H1 (cell line): ENCODE results near the gene CSDE1. TPM values are rescaled to one million over a fixed set of nuclear protein-coding genes. Genes with fewer than 3 reads are reported as not detected.

Experiments
- CTCF ChIA-PET: fragments of 300-600 bp; sonication (Branson Sonifier 250); formaldehyde crosslinking; loops from one replicate; lab custom pipeline; 2021; ENCODE audit not compliant: partially characterized antibody; lab: Charles Lee
- POLR2A ChIA-PET: fragments of 300-600 bp; sonication (Branson Sonifier 250); formaldehyde crosslinking; loops from one replicate; lab custom pipeline; 2021; ENCODE audit warnings: inconsistent platforms; ENCODE audit not compliant: partially characterized antibody; lab: Charles Lee
- DNase-seq, 2 experiments: peaks; one replicate each; pipeline versions ENCODE4 v3.0.0 to v3.0.0-alpha.2; 2010 to 2022; ENCODE audit warnings: low spot score in 2 of 2, low read depth in 1 of 2, mixed read lengths in 1 of 2
- FAIRE-seq: peaks from 2 replicates; lab custom pipeline; 2011; peaks lifted over from hg19 to GRCh38; lab: Jason Lieb, UNC
- H2AFZ ChIP-seq: 2 replicates; pipeline ENCODE4 v1.8.1; 2012; ENCODE audit warnings: low read length, inconsistent platforms
- H2AK5ac ChIP-seq: 2 replicates; pipeline ENCODE4 v1.6.1; 2013; ENCODE audit warnings: low read depth, low read length
- H2BK120ac ChIP-seq: replicated peaks from 2 replicates; pipeline ENCODE3; 2013; ENCODE audit warnings: low read depth, low read length, inconsistent platforms
- H2BK12ac ChIP-seq: 2 replicates; pipeline ENCODE4 v1.6.1; 2013; ENCODE audit warnings: low read depth, low read length
- H2BK15ac ChIP-seq: 2 replicates; pipeline ENCODE4 v1.6.1; 2013; ENCODE audit warnings: low read length
- H2BK20ac ChIP-seq: 2 replicates; pipeline ENCODE4 v1.6.1; 2013; ENCODE audit warnings: low read length
- H2BK5ac ChIP-seq: 2 replicates; pipeline ENCODE4 v1.6.1; 2013; ENCODE audit warnings: low read depth, low read length
- H3K14ac ChIP-seq: 2 replicates; pipeline ENCODE4 v1.6.1; 2013; ENCODE audit warnings: inconsistent platforms; ENCODE audit not compliant: insufficient read length
- H3K18ac ChIP-seq: 2 replicates; pipeline ENCODE4 v1.6.1; 2013; ENCODE audit warnings: low read length; ENCODE audit errors: extremely low read depth
- H3K23ac ChIP-seq: 2 replicates; pipeline ENCODE4 v1.6.1; 2013; ENCODE audit warnings: inconsistent platforms; ENCODE audit not compliant: insufficient read length
- H3K23me2 ChIP-seq: 2 replicates; pipeline ENCODE4 v1.6.1; 2013; ENCODE audit warnings: low read depth, low read length
- H3K27ac ChIP-seq: 2 replicates; pipeline ENCODE4 v1.6.1; 2011; ENCODE audit warnings: low read depth, low read length, inconsistent platforms
- H3K27me3 ChIP-seq, 4 experiments: replicated peaks in 1 of 4; 1 replicate in 1 of 4; 2 replicates in 3 of 4; pipeline versions ENCODE4 v1.6.1 to v1.8.1; 2011 to 2013; ENCODE audit warnings: low read length in 3 of 4, mild to moderate bottlenecking in 3 of 4, inconsistent platforms in 2 of 4, mixed read lengths in 2 of 4, moderate library complexity in 1 of 4; ENCODE audit not compliant: control insufficient read depth in 3 of 4, insufficient read depth in 3 of 4; ENCODE audit errors: extremely low read depth in 1 of 4
- H3K36me3 ChIP-seq, 4 experiments: 2 replicates each; pipeline versions ENCODE4 v1.6.1 to v1.8.1; 2011 to 2013; ENCODE audit warnings: mild to moderate bottlenecking in 4 of 4, low read length in 3 of 4, moderate library complexity in 2 of 4, control low read depth in 1 of 4, inconsistent platforms in 1 of 4; ENCODE audit not compliant: insufficient read depth in 4 of 4, control insufficient read depth in 2 of 4
- H3K4ac ChIP-seq: replicated peaks from 2 replicates; pipeline ENCODE3; 2013; ENCODE audit warnings: low read length, low read depth, mixed read lengths, inconsistent platforms; ENCODE audit not compliant: insufficient read length
- H3K4me1 ChIP-seq, 4 experiments: replicated peaks in 1 of 4; 1 replicate in 1 of 4; 2 replicates in 3 of 4; pipeline versions ENCODE4 v1.6.1 to v1.8.1; 2011 to 2013; ENCODE audit warnings: low read length in 3 of 4, inconsistent platforms in 2 of 4, mixed read lengths in 1 of 4; ENCODE audit not compliant: insufficient read depth in 4 of 4, control insufficient read depth in 3 of 4
- H3K4me2 ChIP-seq, 2 experiments: 2 replicates each; pipeline versions ENCODE4 v1.6.1 to v1.8.1; 2011 to 2013; ENCODE audit warnings: low read depth in 2 of 2, low read length in 2 of 2, control low read depth in 1 of 2, inconsistent platforms in 1 of 2, mild to moderate bottlenecking in 1 of 2; ENCODE audit not compliant: insufficient read depth in 1 of 2
- H3K4me3 ChIP-seq, 4 experiments: fragments of 200-600, 300-600 bp in 1 of 4; sonication (generic), shearing (Covaris generic), sonication (Bioruptor Twin) in 1 of 4; 2 replicates each; pipeline versions ENCODE4 v1.5.1 to v1.8.1; 2011 to 2016; ENCODE audit warnings: low read length in 4 of 4, low read depth in 3 of 4, control low read depth in 2 of 4, inconsistent platforms in 2 of 4, mild to moderate bottlenecking in 2 of 4, mixed read lengths in 1 of 4, moderate library complexity in 1 of 4; ENCODE audit not compliant: insufficient read depth in 2 of 4; ENCODE audit errors: extremely low read depth in 1 of 4
- H3K56ac ChIP-seq: replicated peaks from 2 replicates; pipeline ENCODE3; 2013; ENCODE audit warnings: low read depth, mild to moderate bottlenecking, mixed read lengths, low read length, inconsistent platforms; ENCODE audit not compliant: insufficient read length
- H3K79me1 ChIP-seq: 2 replicates; pipeline ENCODE4 v1.6.1; 2013; ENCODE audit warnings: low read depth, low read length, control low read depth
- H3K79me2 ChIP-seq, 2 experiments: 2 replicates each; pipeline versions ENCODE4 v1.6.1 to v1.8.1; 2012 to 2013; ENCODE audit warnings: low read length in 2 of 2, mild to moderate bottlenecking in 2 of 2, inconsistent platforms in 1 of 2; ENCODE audit not compliant: insufficient read depth in 2 of 2, control insufficient read depth in 1 of 2
- H3K9ac ChIP-seq, 4 experiments: replicated peaks in 1 of 4; 1 replicate in 1 of 4; 2 replicates in 3 of 4; pipeline versions ENCODE4 v1.6.1 to v1.8.1; 2011 to 2013; ENCODE audit warnings: low read depth in 3 of 4, low read length in 3 of 4, control low read depth in 2 of 4, mild to moderate bottlenecking in 2 of 4, moderate library complexity in 2 of 4, inconsistent platforms in 1 of 4; ENCODE audit errors: extremely low read depth in 1 of 4
- H3K9me3 ChIP-seq, 2 experiments: 2 replicates each; pipeline versions ENCODE4 v1.6.1 to v1.8.1; 2012 to 2013; ENCODE audit warnings: mild to moderate bottlenecking in 2 of 2, moderate library complexity in 2 of 2, control low read depth in 1 of 2, inconsistent platforms in 1 of 2, low read depth in 1 of 2, low read length in 1 of 2, mixed read lengths in 1 of 2; ENCODE audit not compliant: insufficient read depth in 2 of 2
- H4K20me1 ChIP-seq, 2 experiments: replicated peaks in 1 of 2; 2 replicates each; pipeline versions ENCODE3 to v1.8.1; 2011 to 2013; ENCODE audit warnings: inconsistent platforms in 2 of 2, low read length in 2 of 2, mild to moderate bottlenecking in 1 of 2; ENCODE audit not compliant: insufficient read depth in 2 of 2, control insufficient read depth in 1 of 2
- H4K5ac ChIP-seq: 2 replicates; pipeline ENCODE4 v1.6.1; 2013; ENCODE audit warnings: low read length, low read depth, mixed read lengths, inconsistent platforms; ENCODE audit not compliant: insufficient read length
- H4K8ac ChIP-seq: 2 replicates; pipeline ENCODE4 v1.8.0; 2013; ENCODE audit warnings: mild to moderate bottlenecking, moderate library complexity, low read length, inconsistent platforms; ENCODE audit not compliant: insufficient read depth; ENCODE audit errors: extremely low read depth
- H4K91ac ChIP-seq: replicated peaks from 2 replicates; pipeline ENCODE3; 2013; ENCODE audit warnings: low read length, mixed read lengths, inconsistent platforms; ENCODE audit not compliant: insufficient read length
- CHD1 ChIP-seq: IDR thresholded peaks from 2 replicates; pipeline ENCODE4 v1.6.1; 2012; ENCODE audit warnings: low read depth, low read length, improper control_type of control experiment
- HDAC6 ChIP-seq: IDR thresholded peaks from one replicate; pipeline ENCODE4 v1.7.1; 2012; ENCODE audit warnings: low read depth, mild to moderate bottlenecking, inconsistent platforms, low read length, moderate library complexity
- JUN ChIP-seq: IDR thresholded peaks from 2 replicates; pipeline ENCODE4 v1.6.1; 2011; ENCODE audit warnings: low read depth, mild to moderate bottlenecking, improper control_type of control experiment, low read length
- POLR2A ChIP-seq, 2 experiments: IDR thresholded peaks; 1 replicate in 1 of 2; 2 replicates in 1 of 2; pipeline ENCODE4 v1.6.1; 2011; ENCODE audit warnings: low read depth in 2 of 2, low read length in 2 of 2, mild to moderate bottlenecking in 2 of 2; ENCODE audit errors: control extremely low read depth in 1 of 2
- RAD21 ChIP-seq, 2 experiments: IDR thresholded peaks in 1 of 2; conservative IDR thresholded peaks in 1 of 2; 2 replicates each; pipeline ENCODE4 v1.6.1; 2011; ENCODE audit warnings: low read depth in 2 of 2, low read length in 2 of 2, improper control_type of control experiment in 1 of 2, inconsistent platforms in 1 of 2, mild to moderate bottlenecking in 1 of 2, moderate library complexity in 1 of 2
- RNF2 ChIP-seq: fragments of 200-900, 300-1000 bp; sonication (generic); IDR thresholded peaks from 2 replicates; pipeline ENCODE4 v1.7.1; 2016; ENCODE audit warnings: borderline replicate concordance, low read depth, mild to moderate bottlenecking, antibody characterized with exemption, low read length; ENCODE audit not compliant: poor library complexity, severe bottlenecking; ENCODE audit errors: missing control alignments
- RXRA ChIP-seq: IDR thresholded peaks from 2 replicates; pipeline ENCODE4 v1.6.1; 2011; ENCODE audit warnings: low read depth, mild to moderate bottlenecking, low read length, moderate library complexity; ENCODE audit not compliant: insufficient read depth
- SIN3A ChIP-seq, 2 experiments: IDR thresholded peaks in 1 of 2; conservative IDR thresholded peaks in 1 of 2; 2 replicates each; pipeline ENCODE4 v1.6.1; 2011 to 2012; ENCODE audit warnings: low read length in 2 of 2, improper control_type of control experiment in 1 of 2, low read depth in 1 of 2, mild to moderate bottlenecking in 1 of 2
- SP1 ChIP-seq: IDR thresholded peaks from 2 replicates; pipeline ENCODE4 v1.6.1; 2011; ENCODE audit warnings: low read depth, low read length
- SP2 ChIP-seq: IDR thresholded peaks from 2 replicates; pipeline ENCODE4 v1.6.1; 2012; ENCODE audit warnings: mild to moderate bottlenecking, low read length, inconsistent platforms
- SP4 ChIP-seq: IDR thresholded peaks from 2 replicates; pipeline ENCODE4 v1.6.1; 2012; ENCODE audit warnings: low read length, inconsistent platforms
- TAF1 ChIP-seq: IDR thresholded peaks from 2 replicates; pipeline ENCODE4 v1.6.1; 2011; ENCODE audit warnings: mild to moderate bottlenecking, low read depth, low read length
- WGBS, 2 experiments: shearing (Covaris generic) in 1 of 2; methylation state at CpG; one replicate each; pipeline versions ENCODE4 v1.1.6 to v1.1.7; 2013 to 2015; ENCODE audit warnings: low lambda C conversion rate in 2 of 2, mixed read lengths in 2 of 2, inconsistent platforms in 1 of 2, low coverage in 1 of 2, missing lambda C conversion rate in 1 of 2; ENCODE audit not compliant: insufficient replicate concordance in 2 of 2, insufficient coverage in 1 of 2, insufficient read length in 1 of 2; ENCODE audit errors: extremely low coverage in 1 of 2, missing lambda C conversion rate in 1 of 2; 5-methylcytosine and 5-hydroxymethylcytosine counted together
- polyA plus RNA-seq, 7 experiments: library from polyadenylated mRNA; depleted of rRNA in 3 of 7; stranded (reverse) in 5 of 7; unstranded in 2 of 7; fragments of >200 nt in 5 of 7; fragments of 200-250 nt in 2 of 7; gene quantifications; 1 replicate in 5 of 7; 2 replicates in 1 of 7; 4 replicates in 1 of 7; pipeline versions ENCODE4 v1.2.1 to v1.2.3, GENCODE V29; 2011 to 2013; ENCODE audit warnings: missing spikeins in 2 of 7, mixed read lengths in 2 of 7
- total RNA-seq: library from RNA; stranded (reverse); fragmentation: NEBNext Ultra II Directional; extraction: Animal tissue kit (Norgen Biotek cat#: 25700); gene quantifications from 2 replicates; pipeline ENCODE4 v1.2.1, GENCODE V29; 2021
- TF ChIP-seq, protein P1 (sequence below): IDR thresholded peaks from 2 replicates; pipeline ENCODE4 v1.6.1; 2012; ENCODE audit warnings: low read length, inconsistent platforms

Gene CSDE1
- total and polyA plus RNA-seq, 2 of the 8 experiments (the other 6 are each of a cell fraction or from before 2014, with no cell fraction given): 149 to 635 TPM

DNA sequence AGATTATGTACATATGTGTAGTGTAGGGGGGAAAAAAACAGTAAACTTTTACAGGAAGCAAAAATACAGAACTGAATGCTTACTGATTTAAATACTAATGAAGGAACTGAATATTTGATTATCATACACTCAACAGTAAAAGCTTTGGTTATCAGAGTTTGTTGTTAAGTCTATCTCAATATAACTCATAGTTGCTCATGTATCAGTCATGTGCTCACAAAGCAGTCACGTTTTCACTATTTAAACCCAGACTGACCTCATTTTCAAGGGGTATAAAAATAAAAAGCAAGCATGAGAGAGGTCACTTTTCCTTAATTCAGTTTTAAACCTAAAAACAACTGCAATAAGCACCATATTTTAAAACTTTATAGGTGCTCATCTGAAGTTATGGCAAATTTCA lies 34.3 kb downstream of the CSDE1 start:
- H3K14ac ChIP-seq: no peak overlapping the region
- ChIA-PET CTCF (no interaction called here), POLR2A (interaction anchor here (0.8 to 1.6 kb wide), 4 partner anchors 11 to 34 kb away, joined by 3 to 4 read pairs (median 3); partner anchors contain the start of gene CSDE1)
- peaks cover 43 to 98% (median 84%) of the 10 kb centered on the region in 4 experiments for H3K36me3 ChIP-seq
- no peaks in the 10 kb centered on the region for H3K79me1 ChIP-seq
- no peak overlapping the region for H3K9ac ChIP-seq
- H4K8ac ChIP-seq: no peak overlapping the region
- H2BK12ac ChIP-seq: no peak overlapping the region
- WGBS, 2 experiments: 50% methylated on average over 1 of the region's 1 CpG; no CpG with 5 or more reads in 1 of the 2 experiments
- peaks cover 0 to 1% of the 10 kb centered on the region in 2 experiments for H4K20me1 ChIP-seq
- no peaks in the 10 kb centered on the region for H3K27me3 ChIP-seq
- no peak overlapping the region for H2AFZ ChIP-seq
- no peaks in the 10 kb centered on the region; a peak in 1 of 4 replicates for H3K79me2 ChIP-seq
- H3K4me3 ChIP-seq: no peak overlapping the region
- H3K27ac ChIP-seq: no peak overlapping the region
- FAIRE-seq: no peak
- H3K4ac ChIP-seq: no peak overlapping the region
- H3K56ac ChIP-seq: no peak overlapping the region
- H4K5ac ChIP-seq: no peak overlapping the region
- H3K18ac ChIP-seq: no peak overlapping the region
- H2BK5ac ChIP-seq: no peak overlapping the region
- H2BK20ac ChIP-seq: no peak overlapping the region
- no peaks in the 10 kb centered on the region for H3K9me3 ChIP-seq
- H3K23me2 ChIP-seq: no peaks in the 10 kb centered on the region
- no peak overlapping the region for H2BK15ac ChIP-seq
- no peak for DNase-seq
- no peak overlapping the region for H2AK5ac ChIP-seq
- H4K91ac ChIP-seq: no peak overlapping the region
- no peak overlapping the region for H3K4me2 ChIP-seq
- H3K23ac ChIP-seq: no peak overlapping the region
- H2BK120ac ChIP-seq: no peak overlapping the region
- no peaks in the 10 kb centered on the region for H3K4me1 ChIP-seq
- TF ChIP-seq SIN3A (conservative IDR thresholded peaks at IDR 0.05 in 1 of 2, IDR thresholded peaks at IDR 0.05 in 1 of 2; ENCODE audit: low read depth in 1 of 2, low read length in 2 of 2) (no peak), SP2 (no peak), TAF1 (no peak), SP1 (no peak), HDAC6 (no peak), RNF2 (no peak), SP4 (no peak), RAD21 (IDR thresholded peaks at IDR 0.05 in 1 of 2, conservative IDR thresholded peaks at IDR 0.05 in 1 of 2; ENCODE audit: low read depth in 2 of 2, low read length in 2 of 2) (no peak), RXRA (no peak), JUN (no peak), CHD1 (no peak), POLR2A (IDR thresholded peaks at IDR 0.05; ENCODE audit: control extremely low read depth in 1 of 2, low read depth in 2 of 2, low read length in 2 of 2) (no peak)
- TF ChIP-seq, protein P1, sequence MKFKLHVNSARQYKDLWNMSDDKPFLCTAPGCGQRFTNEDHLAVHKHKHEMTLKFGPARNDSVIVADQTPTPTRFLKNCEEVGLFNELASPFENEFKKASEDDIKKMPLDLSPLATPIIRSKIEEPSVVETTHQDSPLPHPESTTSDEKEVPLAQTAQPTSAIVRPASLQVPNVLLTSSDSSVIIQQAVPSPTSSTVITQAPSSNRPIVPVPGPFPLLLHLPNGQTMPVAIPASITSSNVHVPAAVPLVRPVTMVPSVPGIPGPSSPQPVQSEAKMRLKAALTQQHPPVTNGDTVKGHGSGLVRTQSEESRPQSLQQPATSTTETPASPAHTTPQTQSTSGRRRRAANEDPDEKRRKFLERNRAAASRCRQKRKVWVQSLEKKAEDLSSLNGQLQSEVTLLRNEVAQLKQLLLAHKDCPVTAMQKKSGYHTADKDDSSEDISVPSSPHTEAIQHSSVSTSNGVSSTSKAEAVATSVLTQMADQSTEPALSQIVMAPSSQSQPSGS: no peak
